NT2/D1 (cell line): ENCODE data around the gene CAMK1D.

Experiments used
- DNase-seq: peaks from one replicate; pipeline ENCODE4 v3.0.0-alpha.2; 2011; ENCODE audit warnings: low read depth, low spot score
- H3K27me3 ChIP-seq: 2 replicates; pipeline ENCODE4 v1.6.0; 2011; ENCODE audit warnings: mild to moderate bottlenecking; ENCODE audit not compliant: insufficient read length, insufficient read depth
- H3K36me3 ChIP-seq: 2 replicates; pipeline ENCODE4 v1.6.1; 2011; ENCODE audit warnings: mild to moderate bottlenecking, low read length, mixed read lengths; ENCODE audit not compliant: insufficient read depth, insufficient read length
- H3K4me1 ChIP-seq: 2 replicates; pipeline ENCODE4 v1.5.1; 2011; ENCODE audit not compliant: insufficient read depth, insufficient read length
- H3K4me3 ChIP-seq: 2 replicates; pipeline ENCODE4 v1.5.1; 2011; ENCODE audit warnings: low read depth; ENCODE audit not compliant: insufficient read length
- H3K9ac ChIP-seq: 2 replicates; pipeline ENCODE4 v1.6.0; 2011; ENCODE audit warnings: low read depth; ENCODE audit not compliant: insufficient read length
- H3K9me3 ChIP-seq: 2 replicates; pipeline ENCODE4 v1.5.1; 2011; ENCODE audit warnings: mild to moderate bottlenecking, low read length; ENCODE audit not compliant: insufficient read depth
- SUZ12 ChIP-seq: IDR thresholded peaks from 2 replicates; pipeline ENCODE4 v1.6.1; 2011; ENCODE audit not compliant: insufficient read length, insufficient read depth; ENCODE audit errors: extremely low read depth
- YY1 ChIP-seq: IDR thresholded peaks from 2 replicates; pipeline ENCODE4 v1.6.1; 2011; ENCODE audit not compliant: insufficient read length, insufficient read depth
- ZNF274 ChIP-seq: IDR thresholded peaks from 2 replicates; pipeline ENCODE4 v1.6.1; 2011; ENCODE audit warnings: mild to moderate bottlenecking, low read depth, low read length

The CAMK1D gene

DNA sequence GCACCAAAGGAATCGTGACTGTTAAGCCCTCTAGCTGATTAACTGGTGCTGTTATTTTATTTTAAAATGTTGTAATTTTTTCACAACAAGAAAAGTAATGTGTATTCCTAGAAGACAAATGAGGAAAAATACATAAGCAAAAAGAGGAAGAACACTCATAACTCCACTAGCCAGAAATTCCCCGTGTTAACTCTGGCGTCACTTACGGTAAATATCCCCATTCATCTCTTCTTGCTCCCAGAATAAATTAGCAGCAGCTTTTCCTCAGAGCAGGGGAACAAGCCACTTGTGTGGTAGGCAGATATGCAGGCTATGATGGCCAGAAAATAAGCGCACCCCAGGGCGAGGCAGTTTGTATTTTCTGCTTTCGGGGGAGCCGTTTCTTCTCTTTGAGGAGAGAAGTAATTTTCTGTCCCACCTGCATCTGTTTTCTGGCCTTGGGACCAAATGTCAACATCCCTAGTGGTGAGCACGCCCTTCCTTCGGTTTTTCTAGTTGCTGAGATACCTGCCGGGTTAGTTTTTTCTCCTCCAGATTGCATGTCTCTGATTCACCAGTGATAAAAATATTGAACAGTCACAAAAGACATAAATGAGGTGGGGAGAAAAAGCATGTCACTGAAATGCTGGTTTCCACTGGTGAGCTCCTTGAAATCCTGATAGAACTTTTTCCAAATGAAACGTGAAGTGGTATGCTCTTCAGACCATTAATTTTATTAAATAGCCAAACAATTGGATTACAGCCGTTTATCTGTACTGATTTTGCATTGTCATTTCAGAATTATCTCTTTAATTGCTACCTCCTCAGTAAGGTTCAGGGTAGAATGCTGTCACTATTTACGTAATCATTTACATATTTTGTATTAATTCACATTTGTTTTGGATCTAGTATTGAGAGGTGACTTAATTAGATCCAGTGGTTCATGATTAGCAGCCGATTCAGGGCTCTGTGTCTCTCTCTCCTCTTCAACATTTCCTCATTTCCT lies 268.1 kb downstream of the CAMK1D start:
- DNase-seq = no peak
- H3K4me3 ChIP-seq = no peak overlapping the region
- H3K9ac ChIP-seq = no peak overlapping the region
- H3K4me1 ChIP-seq = peaks cover 1% of the 10 kb centered on the region
- no peak for TF ChIP-seq SUZ12
- TF ChIP-seq ZNF274 = no peak
- TF ChIP-seq YY1 = no peak
- H3K9me3 ChIP-seq = no peaks in the 10 kb centered on the region
- no peaks in the 10 kb centered on the region for H3K27me3 ChIP-seq
- H3K36me3 ChIP-seq = no peaks in the 10 kb centered on the region

DNA sequence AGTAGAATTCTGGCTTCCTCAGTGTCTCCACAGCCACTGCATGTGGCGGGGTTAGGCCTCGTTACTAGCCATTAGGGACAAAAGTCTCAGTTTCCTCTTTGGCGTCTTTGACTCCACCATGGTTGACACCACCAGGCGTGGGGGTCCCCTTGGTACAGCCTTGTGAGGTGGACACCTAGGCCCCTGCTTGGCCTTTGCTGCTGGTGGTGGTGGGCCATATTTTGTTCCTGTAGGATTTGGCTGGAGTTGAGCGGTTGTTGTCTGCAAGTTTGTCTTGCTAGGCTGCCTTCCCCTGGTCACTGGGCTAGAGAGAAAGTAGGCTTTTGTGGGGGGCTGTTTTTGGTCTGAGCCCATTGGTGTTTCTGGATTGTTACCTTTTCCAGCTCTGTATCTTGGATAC lies 272.7 kb downstream of the CAMK1D start:
- Histone ChIP-seq H3K9ac (no peak overlapping the region), H3K27me3 (no peaks in the 10 kb centered on the region), H3K4me1 (no peaks in the 10 kb centered on the region), H3K36me3 (no peaks in the 10 kb centered on the region), H3K9me3 (no peaks in the 10 kb centered on the region), H3K4me3 (no peak overlapping the region)
- no peak for DNase-seq
- no peak for TF ChIP-seq YY1
- no peak for TF ChIP-seq SUZ12
- no peak for TF ChIP-seq ZNF274

DNA sequence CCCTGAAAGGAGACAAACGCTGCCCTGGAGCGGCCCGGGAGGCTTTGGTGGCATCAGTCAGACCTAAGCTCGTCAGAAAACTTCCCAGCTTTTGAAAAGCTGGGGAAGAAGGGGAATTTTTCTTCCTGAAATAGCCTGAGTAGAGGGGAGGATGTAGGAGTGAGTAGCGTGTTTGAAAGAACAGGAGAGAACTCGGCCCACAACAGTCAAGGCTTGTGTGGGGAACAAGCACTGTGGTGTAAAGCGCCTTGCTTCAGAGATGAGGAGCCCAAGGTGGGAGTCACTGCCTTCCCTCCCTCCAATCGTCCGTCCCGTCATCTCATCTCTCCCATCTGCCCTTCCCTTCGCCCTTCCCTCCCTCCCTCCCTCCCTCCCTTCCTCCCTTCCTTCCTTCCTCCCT lies 273.3 kb downstream of the CAMK1D start:
- TF ChIP-seq SUZ12 (no peak), ZNF274 (no peak), YY1 (no peak)
- DNase-seq = no peak
- Histone ChIP-seq H3K36me3 (no peaks in the 10 kb centered on the region), H3K4me3 (no peak overlapping the region), H3K9me3 (no peaks in the 10 kb centered on the region), H3K4me1 (no peaks in the 10 kb centered on the region), H3K9ac (no peak overlapping the region), H3K27me3 (no peaks in the 10 kb centered on the region)

DNA sequence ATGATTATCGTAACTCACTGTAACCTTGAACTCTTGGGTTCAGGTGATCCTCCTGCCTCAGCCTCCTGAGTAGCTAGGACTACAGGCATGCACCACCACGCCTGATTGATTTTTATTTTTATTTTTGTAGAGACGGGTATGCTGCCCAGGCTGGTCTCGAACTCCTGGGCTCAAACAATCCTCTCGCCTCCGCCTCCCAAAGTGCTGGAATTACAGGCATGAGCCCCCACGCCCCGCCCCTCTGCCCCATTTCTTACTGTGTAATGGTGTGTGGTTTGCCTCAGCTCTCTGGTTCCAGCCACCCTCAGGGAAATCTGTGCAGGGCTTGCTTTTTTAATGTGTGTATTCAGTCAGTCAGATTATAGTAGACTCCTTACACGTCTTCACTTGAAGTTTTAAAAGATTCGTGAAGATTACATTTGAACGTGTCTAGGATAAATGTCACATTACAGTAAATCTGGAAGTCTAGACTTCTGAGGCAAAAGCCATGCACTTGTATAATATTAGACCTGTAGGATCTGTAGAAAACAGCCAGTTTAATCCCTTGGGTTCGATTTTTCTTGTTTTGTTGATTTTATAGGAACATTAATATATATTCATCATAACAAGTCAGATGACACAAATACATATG lies 276.2 kb downstream of the CAMK1D start:
- Histone ChIP-seq H3K4me3 (no peak overlapping the region), H3K4me1 (no peaks in the 10 kb centered on the region), H3K9ac (no peak overlapping the region), H3K9me3 (no peaks in the 10 kb centered on the region), H3K27me3 (no peaks in the 10 kb centered on the region), H3K36me3 (no peaks in the 10 kb centered on the region)
- no peak for DNase-seq
- TF ChIP-seq YY1 (no peak), SUZ12 (no peak), ZNF274 (no peak)

DNA sequence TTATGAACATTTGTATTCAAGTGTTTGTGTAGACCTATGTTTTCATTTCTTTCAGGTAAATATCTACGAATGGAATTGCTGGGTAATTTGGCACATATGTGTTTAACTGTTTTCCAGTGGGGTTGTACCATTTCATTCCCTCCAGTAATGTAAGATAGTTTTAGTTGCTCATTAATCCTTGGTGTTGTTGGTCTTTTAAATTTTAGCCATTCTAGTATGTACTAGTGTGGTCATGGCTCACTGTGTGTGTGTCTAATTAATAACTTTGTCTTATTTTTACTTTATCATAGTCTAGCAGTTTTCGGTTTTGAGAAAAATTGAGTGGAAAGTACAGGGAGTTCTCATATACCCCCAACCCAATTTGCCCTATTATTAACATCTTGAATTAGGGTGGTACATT lies 278.8 kb downstream of the CAMK1D start:
- Histone ChIP-seq H3K9me3 (peaks cover 14% of the 10 kb centered on the region; the same call in 1 of the 2 replicates), H3K4me1 (no peaks in the 10 kb centered on the region), H3K9ac (no peak overlapping the region), H3K36me3 (no peaks in the 10 kb centered on the region), H3K27me3 (no peaks in the 10 kb centered on the region), H3K4me3 (no peak overlapping the region)
- TF ChIP-seq SUZ12 (no peak), YY1 (no peak), ZNF274 (no peak)
- DNase-seq = no peak

DNA sequence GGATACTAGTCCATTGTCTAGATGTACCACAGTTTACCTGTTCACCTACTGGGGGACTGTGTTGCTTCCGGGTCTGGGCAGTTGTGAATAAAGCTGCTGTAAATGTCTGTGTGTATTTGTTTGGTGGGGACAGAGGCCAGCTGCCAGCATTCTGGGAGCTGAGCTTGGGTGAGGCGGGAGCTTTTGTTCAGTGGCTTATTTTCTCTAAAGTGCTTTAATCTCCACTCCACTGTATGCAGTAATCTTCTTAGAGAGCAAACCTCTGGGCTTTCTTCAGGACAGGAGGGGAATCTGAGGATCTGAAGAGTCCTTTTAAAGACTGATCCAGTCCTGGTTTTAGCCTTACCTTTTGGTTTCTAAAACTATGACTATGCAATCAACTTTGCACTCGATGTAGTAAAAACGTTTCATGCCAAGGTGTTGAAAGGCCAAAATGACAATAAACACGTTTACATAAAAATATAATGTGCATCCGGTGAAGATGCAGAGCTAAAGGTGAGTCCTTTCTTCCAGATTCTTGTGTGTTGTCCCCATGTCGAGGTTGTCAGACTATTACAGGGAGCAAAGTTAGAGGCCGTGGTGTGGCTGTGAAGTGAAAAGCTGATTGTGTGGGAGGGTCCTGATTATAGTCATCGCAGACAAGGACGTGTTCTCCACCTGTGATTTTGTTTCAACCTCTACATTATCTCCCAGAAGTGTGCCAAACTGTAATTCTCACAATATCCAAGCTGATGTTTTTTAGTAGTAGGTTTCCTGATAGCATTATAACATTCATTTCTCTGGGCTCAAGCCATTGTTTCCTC lies 279.8 kb downstream of the CAMK1D start:
- no peak for DNase-seq
- Histone ChIP-seq H3K9ac (no peak overlapping the region), H3K27me3 (no peaks in the 10 kb centered on the region), H3K9me3 (peaks cover 14% of the 10 kb centered on the region; the same call in 1 of the 2 replicates), H3K4me1 (no peaks in the 10 kb centered on the region), H3K4me3 (no peak overlapping the region), H3K36me3 (no peaks in the 10 kb centered on the region)
- TF ChIP-seq YY1 = no peak
- TF ChIP-seq SUZ12 = no peak
- TF ChIP-seq ZNF274 = no peak
